GM03348 (cell line): ENCODE measurements around the gene MYBL2.
A peak's percentile ranks its signal among the peaks of the same experiment; 100 is the strongest.

Experiments
- DNase-seq: peaks from one replicate; pipeline ENCODE4 v3.0.0; 2012; ENCODE audit warnings: low spot score

Gene MYBL2

GRCh38 chr20:43682446-43682845 is 15.5 kb downstream of the MYBL2 start:
- DNase-seq: no peak

GRCh38 chr20:43686820-43687219 is 19.9 kb downstream of the MYBL2 start:
- no peak for DNase-seq

GRCh38 chr20:43689165-43689564 is 22.3 kb downstream of the MYBL2 start:
- DNase-seq: no peak

- no peak for DNase-seq
These were observed 24.2 kb downstream of the MYBL2 start for GRCh38 chr20:43690943-43691598.

- DNase-seq: peak; percentile 78
These were observed 25.1 kb downstream of the MYBL2 start for GRCh38 chr20:43691928-43692524.

- no peak for DNase-seq
These were observed 27.8 kb downstream of the MYBL2 start for GRCh38 chr20:43694763-43695162.

GRCh38 chr20:43695571-43695970 is 28.7 kb downstream of the MYBL2 start:
- no peak for DNase-seq

GRCh38 chr20:43699941-43700565 is 33.1 kb downstream of the MYBL2 start:
- no peak for DNase-seq

- no peak for DNase-seq
These were observed 33.7 kb downstream of the MYBL2 start for GRCh38 chr20:43700627-43701026.

- no peak for DNase-seq
These were observed 35.6 kb downstream of the MYBL2 start for GRCh38 chr20:43702502-43702901.

- DNase-seq: no peak
These were observed 43.6 kb downstream of the MYBL2 start for GRCh38 chr20:43710370-43711044.

- no peak for DNase-seq
These were observed 44.3 kb downstream of the MYBL2 start for GRCh38 chr20:43711098-43711654.

- no peak for DNase-seq
These were observed 48.1 kb downstream of the MYBL2 start for GRCh38 chr20:43715044-43715443.

- no peak for DNase-seq
These were observed 48.6 kb downstream of the MYBL2 start for GRCh38 chr20:43715511-43715910.

- no peak for DNase-seq
These were observed 49.2 kb downstream of the MYBL2 start for GRCh38 chr20:43716123-43716522.

- DNase-seq: no peak
These were observed 50.1 kb downstream of the MYBL2 start for GRCh38 chr20:43716757-43717615.

GRCh38 chr20:43717616-43717995 is 50.7 kb downstream of the MYBL2 start:
- DNase-seq: no peak

GRCh38 chr20:43720007-43720406 is 53.1 kb downstream of the MYBL2 start:
- DNase-seq: no peak

- no peak for DNase-seq
These were observed 54.1 kb downstream of the MYBL2 start for GRCh38 chr20:43721097-43721428.

GRCh38 chr20:43721429-43722152 is 54.7 kb downstream of the MYBL2 start:
- no peak for DNase-seq

- no peak for DNase-seq
These were observed 55.2 kb downstream of the MYBL2 start for GRCh38 chr20:43722153-43722505.
